ENCODE results near the gene ABCB7.

DNA sequence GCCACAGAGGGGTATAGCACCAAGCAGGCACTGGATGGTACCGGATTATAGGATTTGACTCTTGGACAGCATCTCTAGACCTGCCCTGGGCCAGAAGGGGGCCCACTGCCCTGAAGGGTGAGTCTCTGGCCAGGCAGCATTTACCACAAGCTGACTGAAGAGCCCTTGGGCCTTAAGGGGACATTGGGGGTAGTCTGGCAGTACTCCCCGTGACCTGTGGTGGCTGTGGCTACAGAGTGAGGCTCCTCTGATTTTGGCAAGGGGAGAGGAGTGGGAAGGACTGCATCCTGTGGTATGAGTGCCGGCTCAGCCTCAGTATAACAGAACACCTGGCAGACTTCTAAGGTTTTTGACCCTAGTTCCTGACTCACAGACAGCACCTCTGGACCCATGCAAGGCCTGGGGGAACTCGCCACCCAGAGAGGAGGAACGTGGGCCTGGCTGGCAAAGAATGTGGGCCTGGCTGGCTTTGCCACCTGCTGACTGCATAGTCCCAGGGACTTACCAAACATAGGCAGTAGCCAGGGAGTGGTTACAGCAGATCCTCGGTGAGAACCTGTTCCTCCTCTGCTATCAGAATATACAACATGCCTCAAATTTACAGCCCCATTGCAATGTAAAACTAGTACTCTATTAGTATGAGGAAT lies 48.1 kb downstream of the ABCB7 start:
- TF ChIP-seq CTCF (optimal IDR thresholded peaks at IDR 0.05 in 1 of 3, IDR thresholded peaks at IDR 0.05 in 1 of 3, conservative IDR thresholded peaks at IDR 0.05 in 1 of 3; ENCODE audit: extremely low read depth in 1 of 3, insufficient read depth in 2 of 3, low read length in 3 of 3): no peak
- TF ChIP-seq EZH2 (IDR thresholded peaks at IDR 0.05; ENCODE audit: low read length): no peak

Data from keratinocyte (primary cell).